ENCODE results near the gene TENM4. TPM values are rescaled to one million over a fixed set of nuclear protein-coding genes. Genes with fewer than 3 reads are reported as not detected.

The TENM4 gene
- total RNA-seq, 1 donor from 2014 or later, result 11.9 TPM

GRCh38 chr11:79007771-79008402, 432.9 kb downstream of the TENM4 start:
- Histone ChIP-seq H3K36me3 (no peaks in the 10 kb centered on the region), H3K4me1 (no peaks in the 10 kb centered on the region), H3K27ac (no peak overlapping the region), H3K4me3 (no peak overlapping the region), H3K9me3 (peaks cover 9 to 19% of the 10 kb centered on the region in 2 donors), H3K27me3 (no peaks in the 10 kb centered on the region)
- TF ChIP-seq CTCF (IDR thresholded peaks at IDR 0.05), result no peak
- intact Hi-C loops (cut with DNase I), result no loop called here
- DNase-seq (ENCODE audit: low spot score in 2 of 2), result no peak

GRCh38 chr11:79006854-79007253, 434.0 kb downstream of the TENM4 start:
- no peaks in the 10 kb centered on the region for H3K27me3 ChIP-seq
- H3K27ac ChIP-seq, result no peak overlapping the region
- no peaks in the 10 kb centered on the region for H3K4me1 ChIP-seq
- DNase-seq (ENCODE audit: low spot score in 2 of 2), result no peak
- H3K4me3 ChIP-seq, result no peak overlapping the region
- intact Hi-C loops (cut with DNase I), result no loop called here
- no peak for TF ChIP-seq CTCF (IDR thresholded peaks at IDR 0.05)
- no peaks in the 10 kb centered on the region for H3K36me3 ChIP-seq
- peaks cover 9 to 19% of the 10 kb centered on the region in 2 donors for H3K9me3 ChIP-seq

- H3K9me3 ChIP-seq, result peaks cover 0 to 19% of the 10 kb centered on the region in 2 donors
- no peaks in the 10 kb centered on the region for H3K36me3 ChIP-seq
- H3K4me3 ChIP-seq, result no peak overlapping the region
- H3K27ac ChIP-seq, result no peak overlapping the region
- H3K4me1 ChIP-seq, result peaks cover 0 to 3% of the 10 kb centered on the region in 2 donors
- TF ChIP-seq CTCF (IDR thresholded peaks at IDR 0.05), result no peak
- intact Hi-C loops (cut with DNase I), result no loop called here
- no peaks in the 10 kb centered on the region for H3K27me3 ChIP-seq
- DNase-seq (ENCODE audit: low spot score in 2 of 2), result no peak
These were observed 444.8 kb downstream of the TENM4 start for GRCh38 chr11:78996007-78996406.

GRCh38 chr11:78995171-78995570, 445.7 kb downstream of the TENM4 start:
- no peak overlapping the region for H3K27ac ChIP-seq
- H3K4me3 ChIP-seq, result no peak overlapping the region
- peaks cover 0 to 3% of the 10 kb centered on the region in 2 donors for H3K4me1 ChIP-seq
- H3K36me3 ChIP-seq, result no peaks in the 10 kb centered on the region
- no peak for DNase-seq (ENCODE audit: low spot score in 2 of 2)
- H3K9me3 ChIP-seq, result peaks cover 0 to 14% of the 10 kb centered on the region in 2 donors
- TF ChIP-seq CTCF (IDR thresholded peaks at IDR 0.05), result no peak
- intact Hi-C loops (cut with DNase I), result no loop called here
- no peaks in the 10 kb centered on the region for H3K27me3 ChIP-seq

- peaks cover 0 to 3% of the 10 kb centered on the region in 2 donors for H3K4me1 ChIP-seq
- H3K27me3 ChIP-seq, result no peaks in the 10 kb centered on the region
- no peak for TF ChIP-seq CTCF (IDR thresholded peaks at IDR 0.05)
- no peak overlapping the region for H3K27ac ChIP-seq
- H3K9me3 ChIP-seq, result peaks cover 0 to 1% of the 10 kb centered on the region in 2 donors
- no peak overlapping the region for H3K4me3 ChIP-seq
- intact Hi-C loops (cut with DNase I), result no loop called here
- DNase-seq (ENCODE audit: low spot score in 2 of 2), result no peak
- H3K36me3 ChIP-seq, result no peaks in the 10 kb centered on the region
These were observed 446.9 kb downstream of the TENM4 start for GRCh38 chr11:78993802-78994430.
